Stimulated activated CD4-positive, alpha-beta T cell treated with anti-CD3 and anti-CD28 coated beads, Interleukin-2, amount 100 ng/mL, for 4 hours (primary cell): ENCODE measurements around the gene ZNF239.
"Not testable (repeated sequence)": the region's sequence is repeated elsewhere in the genome, so short reads cannot be mapped to it uniquely, and the experiment has no call there.

Source experiments
- DNase-seq: peaks from one replicate; pipeline ENCODE4 v3.0.0-alpha.2; 2020; ENCODE audit warnings: low read depth

Gene ZNF239

DNA sequence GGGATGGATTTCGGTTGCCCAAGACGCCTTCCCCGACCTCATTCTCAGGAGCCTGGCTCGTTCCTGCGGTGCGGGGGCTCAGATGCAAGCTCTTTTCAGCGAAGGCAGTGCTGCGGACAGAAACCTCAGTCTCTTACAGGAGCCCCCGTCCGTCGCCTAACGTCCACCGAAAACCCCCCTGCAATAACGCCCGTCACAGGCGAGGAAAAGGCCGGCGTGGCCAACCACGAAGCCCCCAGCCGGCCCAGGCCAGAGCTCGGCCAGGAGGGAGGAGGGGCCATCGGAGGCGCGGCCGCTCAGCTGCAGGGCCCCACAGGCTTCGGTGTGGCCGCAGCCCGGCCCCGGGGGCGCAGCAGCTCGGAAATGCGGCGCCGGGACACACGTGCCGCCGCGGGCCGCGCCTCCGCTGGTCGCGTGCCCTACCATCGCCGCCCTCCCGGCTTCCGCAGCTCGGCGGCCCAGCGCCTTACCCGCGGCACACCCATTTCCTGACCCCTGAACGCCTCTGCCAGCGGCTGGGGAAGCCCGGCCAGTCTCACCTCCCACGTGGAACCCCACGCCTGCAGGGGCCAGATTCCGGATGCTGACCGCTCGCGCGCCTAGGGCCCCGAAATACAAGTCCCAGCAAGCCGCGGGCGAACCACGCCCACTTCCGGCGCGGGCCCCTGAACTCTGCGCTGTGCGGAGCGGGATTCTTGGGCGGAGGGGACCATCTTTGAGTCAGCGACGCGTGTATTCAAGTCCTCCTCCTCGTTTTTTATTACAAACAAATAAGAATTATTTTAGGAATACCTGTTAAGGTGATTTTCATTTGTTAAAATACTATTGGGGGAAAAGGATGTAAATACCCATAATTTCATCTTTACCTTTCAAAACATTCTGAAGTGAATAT, at the start of gene ZNF239:
Gene ZNF239 (minus strand): TSS at position 616 of the 892 bp plus-strand sequence. CDS start 16,537 bp downstream, outside the sequence.
- DNase-seq = peak; percentile 81

DNA sequence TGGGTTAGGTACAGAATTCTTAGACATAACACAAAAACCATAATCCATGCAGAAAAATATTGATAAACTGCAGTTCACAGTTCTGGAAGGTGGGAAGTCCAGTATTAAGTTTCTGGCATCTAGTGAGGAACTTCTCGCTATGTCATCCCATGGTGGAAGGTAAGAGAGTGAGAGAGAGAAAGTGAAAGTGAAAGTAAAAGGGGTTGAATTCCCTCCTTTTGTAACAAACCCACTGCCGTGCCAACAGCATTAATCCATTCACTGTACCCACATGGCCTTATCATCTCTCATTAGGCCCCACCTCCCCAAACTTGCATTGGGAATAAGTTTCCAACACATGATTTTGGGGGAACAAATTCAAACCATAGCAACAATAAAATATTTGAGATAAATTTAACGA, 48.9 kb upstream of the ZNF239 start:
- no peak for DNase-seq

- no peak for DNase-seq
Measured at GRCh38 chr10:43622038-43622437, 47.6 kb upstream of the ZNF239 start.

- DNase-seq = no peak
Measured at GRCh38 chr10:43619368-43619767, 45.0 kb upstream of the ZNF239 start.

- no peak for DNase-seq
Measured at GRCh38 chr10:43616697-43617370, 42.4 kb upstream of the ZNF239 start.

GRCh38 chr10:43610636-43611035, 36.2 kb upstream of the ZNF239 start:
- no peak for DNase-seq

DNA sequence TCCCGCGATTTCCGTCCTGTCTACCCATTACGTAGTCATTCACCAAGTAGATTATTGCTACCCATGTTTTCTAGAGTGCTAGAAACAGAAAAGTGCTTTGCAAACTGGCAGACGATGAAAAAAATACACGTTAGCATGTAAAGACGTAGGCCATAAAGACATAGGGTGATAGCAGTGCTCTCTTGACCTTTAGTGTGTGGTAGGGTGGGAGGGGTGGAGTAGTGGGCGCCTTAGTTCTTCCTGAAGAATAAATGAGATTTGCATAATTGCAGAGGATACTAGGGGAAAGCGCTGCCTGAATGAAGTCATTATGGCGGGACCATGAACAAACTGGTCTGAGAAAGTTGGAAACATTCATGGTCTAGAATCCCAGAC, 32.8 kb upstream of the ZNF239 start:
- DNase-seq = no peak

GRCh38 chr10:43606323-43607198, 32.1 kb upstream of the ZNF239 start, which contains the start of gene ZNF485:
TSS of gene ZNF485 (plus strand) at chr10:43606438. CDS start at chr10:43607051, 613 bp downstream.
- peak; percentile 61 for DNase-seq

GRCh38 chr10:43605850-43606322, 31.5 kb upstream of the ZNF239 start:
- DNase-seq = no peak

DNA sequence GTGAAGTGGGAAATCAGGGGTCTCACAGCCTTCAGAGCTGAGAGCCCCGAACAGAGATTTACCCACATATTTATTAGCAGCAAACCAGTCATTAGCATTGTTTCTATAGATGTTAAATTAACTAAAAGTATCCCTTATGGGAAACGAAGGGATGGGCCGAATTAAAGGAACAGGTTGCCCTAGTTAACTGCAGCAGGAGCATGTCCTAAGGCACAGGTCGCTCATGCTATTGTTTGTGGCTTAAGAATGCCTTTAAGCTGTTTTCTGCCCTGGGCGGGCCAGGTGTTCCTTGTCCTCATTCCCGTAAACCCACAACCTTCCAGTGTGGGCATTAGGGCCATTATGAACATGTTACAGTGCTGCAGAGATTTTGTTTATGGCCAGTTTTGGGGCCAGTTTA, 27.2 kb upstream of the ZNF239 start:
- not testable (repeated sequence) for DNase-seq

DNA sequence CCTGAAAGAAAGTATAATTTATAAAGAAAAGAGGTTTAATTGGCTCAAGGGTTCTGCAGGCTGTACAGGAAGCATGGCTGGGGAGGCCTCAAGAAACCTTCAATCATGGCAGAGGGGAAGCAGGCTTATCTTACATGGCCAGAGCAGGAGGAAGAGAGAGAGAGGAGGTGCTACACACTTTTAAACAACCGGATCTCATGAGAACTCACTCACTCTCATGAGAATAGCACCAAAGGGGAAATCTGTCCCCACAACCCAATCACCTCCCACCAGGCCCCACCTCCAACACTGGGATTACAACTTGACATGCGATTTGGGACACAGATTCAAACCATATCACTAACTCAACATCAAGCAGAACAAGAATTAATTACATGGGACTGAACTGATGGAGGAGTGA, 24.9 kb upstream of the ZNF239 start:
- DNase-seq = no peak

- DNase-seq = no peak
Measured at GRCh38 chr10:43598446-43598845, 24.0 kb upstream of the ZNF239 start.

GRCh38 chr10:43596546-43596945, 22.1 kb upstream of the ZNF239 start:
- DNase-seq = no peak

DNA sequence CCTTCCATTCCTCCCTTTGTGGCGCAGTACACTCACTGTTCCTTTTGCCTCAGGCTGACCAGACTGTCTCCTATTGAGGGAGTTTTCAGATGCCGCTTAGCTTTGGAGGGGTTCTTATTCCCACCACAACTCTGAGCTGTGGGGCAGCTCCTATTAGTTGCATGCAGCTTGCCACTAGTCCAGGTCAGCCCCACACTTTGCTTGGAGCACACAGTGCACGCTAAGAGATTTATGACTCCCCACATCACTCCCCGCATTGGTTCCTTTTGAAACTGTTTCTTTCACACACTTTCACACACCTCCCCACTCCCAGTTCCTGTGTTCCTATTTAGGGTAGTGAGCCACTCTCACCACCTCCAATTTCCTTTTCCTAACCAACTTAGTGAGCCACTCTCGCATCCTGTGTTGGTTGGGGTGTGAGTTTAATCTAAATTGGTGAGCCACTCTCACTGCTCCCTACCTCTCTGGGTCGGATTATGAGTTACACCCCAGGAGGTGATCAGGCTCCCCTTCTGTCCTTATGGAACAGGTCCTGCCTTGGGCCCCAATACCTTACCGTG, 21.4 kb upstream of the ZNF239 start:
- no peak for DNase-seq

GRCh38 chr10:43594944-43595589, 20.7 kb upstream of the ZNF239 start:
- peak; percentile 24 for DNase-seq

DNA sequence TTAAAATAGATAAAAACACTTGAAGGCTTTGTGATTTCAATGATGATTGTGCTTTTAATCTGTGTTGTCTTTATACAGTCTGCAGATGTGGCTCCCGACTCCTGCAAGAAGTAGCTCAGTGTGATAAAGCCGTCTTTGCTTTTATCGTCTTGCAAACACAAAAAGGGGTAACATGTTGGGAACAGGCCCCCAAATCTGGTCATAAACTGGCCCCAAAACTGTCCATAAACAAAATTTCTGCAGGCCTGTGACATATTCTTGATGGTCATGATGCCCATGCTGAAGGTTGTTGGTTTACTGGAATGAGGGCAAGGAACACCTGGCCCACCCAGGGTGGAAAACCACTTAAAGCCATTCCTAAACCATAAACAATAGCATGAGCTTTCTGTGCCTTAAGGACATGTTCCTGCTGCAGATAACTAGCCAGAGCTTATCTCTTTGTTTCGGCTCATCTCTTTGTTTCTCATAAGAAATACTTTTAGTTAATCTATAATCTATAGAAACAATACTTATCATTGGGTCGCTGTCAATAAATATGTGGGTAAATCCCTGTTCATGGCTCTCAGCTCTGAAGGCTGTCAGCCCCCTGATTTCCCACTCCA, 17.0 kb upstream of the ZNF239 start:
- DNase-seq = no peak

DNA sequence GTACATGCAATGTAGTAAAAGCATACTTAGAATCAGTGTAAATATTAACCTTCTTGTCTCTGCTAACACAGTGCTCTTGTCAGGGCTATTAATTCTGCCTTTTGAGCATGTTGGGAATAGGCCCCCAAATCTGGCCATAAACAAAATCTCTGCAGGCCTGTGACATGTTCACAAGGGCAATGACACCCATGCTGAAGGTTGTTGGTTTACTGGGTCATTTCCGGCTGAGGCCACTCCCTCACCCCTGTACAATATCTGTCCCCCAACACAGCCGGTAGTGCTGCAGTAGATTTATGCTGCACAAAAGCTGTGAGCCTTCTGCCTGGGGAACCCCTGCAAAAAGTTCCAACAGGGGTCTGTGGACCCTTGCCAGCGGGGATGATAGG, 12.3 kb upstream of the ZNF239 start:
- not testable (repeated sequence) for DNase-seq

DNA sequence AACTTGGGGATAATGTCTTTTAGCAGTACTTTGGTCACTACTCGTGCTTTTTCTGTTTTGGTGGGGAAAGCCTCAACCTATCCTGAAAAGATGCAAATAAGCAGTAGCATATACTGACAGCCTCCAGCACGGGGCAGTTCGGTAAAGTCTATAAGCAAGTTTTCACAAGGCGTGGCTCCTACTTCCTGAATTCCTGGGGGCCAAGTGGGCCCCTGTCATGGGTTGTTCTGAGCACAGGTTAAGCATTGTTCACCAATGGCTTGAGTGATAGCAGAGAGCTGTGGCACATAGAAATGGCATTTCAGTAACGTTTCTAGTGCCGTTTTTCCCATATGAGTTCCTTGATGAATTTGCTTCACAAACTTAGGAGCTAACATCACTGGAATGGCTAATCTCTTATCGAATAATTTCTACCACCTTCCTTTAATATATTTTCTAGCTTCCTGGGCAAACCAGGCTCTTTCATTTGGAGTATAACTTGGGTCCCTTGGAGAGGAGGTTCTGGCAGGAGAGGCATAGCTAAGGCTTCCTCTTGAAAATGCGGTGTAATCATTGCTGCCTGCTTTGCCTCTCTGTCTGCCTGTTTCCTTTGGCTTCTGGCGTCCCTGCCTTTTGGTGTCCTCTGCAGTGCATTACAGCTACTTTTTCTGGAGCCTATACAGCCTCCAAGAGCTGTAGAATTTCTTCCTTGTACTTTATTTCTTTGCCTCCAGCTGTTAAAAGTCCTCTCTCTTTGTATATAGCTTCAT, 11.7 kb upstream of the ZNF239 start:
- no peak for DNase-seq

DNA sequence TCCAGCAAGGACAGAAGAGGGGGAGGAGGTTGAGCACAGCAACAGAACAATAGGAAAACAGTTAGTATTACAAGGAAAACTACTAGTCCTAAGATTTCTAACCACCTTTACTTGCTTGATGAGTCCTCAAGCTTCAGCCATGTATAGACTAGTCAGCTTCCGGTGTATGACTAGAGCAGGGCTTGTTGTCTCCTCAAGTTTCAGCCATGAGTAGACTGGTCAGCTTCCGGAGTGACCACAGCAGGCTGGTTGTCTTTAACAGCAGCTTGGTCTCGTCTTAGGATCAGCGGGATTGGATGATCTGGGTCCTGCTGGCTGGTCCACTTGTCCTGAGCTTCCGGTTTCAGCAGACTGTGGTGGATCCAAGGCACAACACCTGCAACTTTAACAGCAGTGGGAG, 10.6 kb upstream of the ZNF239 start:
- no peak for DNase-seq

DNA sequence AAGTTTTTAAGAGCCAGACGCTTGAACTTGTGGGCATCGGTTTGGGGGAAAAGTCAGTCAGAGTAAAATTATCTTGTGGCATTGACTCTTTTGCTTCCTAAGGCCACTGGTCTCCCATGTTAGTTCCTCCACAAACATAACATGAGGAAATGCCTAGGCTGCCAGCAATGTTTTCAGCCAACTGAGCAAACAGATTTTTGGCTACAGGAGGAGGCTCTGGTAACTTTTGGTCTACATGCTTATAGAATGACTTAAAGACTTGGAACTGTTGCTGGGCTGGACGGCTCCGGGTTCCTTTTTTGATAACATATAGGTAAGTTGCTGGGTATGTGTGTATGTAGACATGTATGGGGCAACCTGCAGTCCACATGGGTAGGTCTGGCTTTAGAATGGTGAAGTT, 9.6 kb upstream of the ZNF239 start:
- DNase-seq = no peak
